ENCODE results near the gene MEGF6.

Gene MEGF6

GRCh38 chr1:3609769-3610526, 1.4 kb downstream of the MEGF6 start:
- ChIA-PET POLR2A (no interaction called here), CTCF (interaction anchor here (0.8 to 1.2 kb wide), 3 partner anchors 9 to 115 kb away, joined by 3 to 4 read pairs (median 4); no protein-coding TSS in a partner anchor)
- no peak for TF ChIP-seq CTCF (IDR thresholded peaks at IDR 0.05; ENCODE audit: control extremely low read depth, extremely low read depth, low read depth, missing control alignments)
- DNase-seq (ENCODE audit: extremely low spot score) = no peak

GRCh38 chr1:3609016-3609768, 2.1 kb downstream of the MEGF6 start:
- POLR2A ChIA-PET = no interaction called here
- CTCF ChIA-PET = interaction anchor here (0.8 to 1.3 kb wide), 4 partner anchors 8 to 115 kb away, joined by 3 to 9 read pairs (median 4); no protein-coding TSS in a partner anchor
- TF ChIP-seq CTCF (IDR thresholded peaks at IDR 0.05; ENCODE audit: control extremely low read depth, extremely low read depth, low read depth, missing control alignments) = no peak
- no peak for DNase-seq (ENCODE audit: extremely low spot score)

GRCh38 chr1:3608154-3608553, 3.2 kb downstream of the MEGF6 start:
- CTCF ChIA-PET = interaction anchor here (1.2 to 1.3 kb wide), 2 partner anchors 11 to 12 kb away, joined by 4 to 9 read pairs; no protein-coding TSS in a partner anchor
- POLR2A ChIA-PET = no interaction called here
- no peak for DNase-seq (ENCODE audit: extremely low spot score)
- no peak for TF ChIP-seq CTCF (IDR thresholded peaks at IDR 0.05; ENCODE audit: control extremely low read depth, extremely low read depth, low read depth, missing control alignments)

GRCh38 chr1:3607703-3608065, 3.6 kb downstream of the MEGF6 start:
- ChIA-PET POLR2A (no interaction called here), CTCF (interaction anchor here (1.0 to 1.3 kb wide), 3 partner anchors 11 to 155 kb away, joined by 3 to 9 read pairs (median 4); no protein-coding TSS in a partner anchor)
- TF ChIP-seq CTCF (IDR thresholded peaks at IDR 0.05; ENCODE audit: control extremely low read depth, extremely low read depth, low read depth, missing control alignments) = no peak
- DNase-seq (ENCODE audit: extremely low spot score) = no peak

- ChIA-PET CTCF (interaction anchor here (1.0 to 1.2 kb wide), 2 partner anchors 12 to 154 kb away, joined by 3 read pairs; no protein-coding TSS in a partner anchor), POLR2A (no interaction called here)
Observed at GRCh38 chr1:3606779-3607702, 4.3 kb downstream of the MEGF6 start.

More at GRCh38 chr1:3606779-3607702, 4.3 kb downstream of the MEGF6 start:
- no peak for DNase-seq (ENCODE audit: extremely low spot score)
- TF ChIP-seq CTCF (IDR thresholded peaks at IDR 0.05; ENCODE audit: control extremely low read depth, extremely low read depth, low read depth, missing control alignments) = no peak
